Measurements from ENCODE around the gene CCHCR1.

The CCHCR1 gene

GRCh38 chr6:31096656-31097055 is 60.9 kb downstream of the CCHCR1 start:
- FAIRE-seq = no peak

DNA sequence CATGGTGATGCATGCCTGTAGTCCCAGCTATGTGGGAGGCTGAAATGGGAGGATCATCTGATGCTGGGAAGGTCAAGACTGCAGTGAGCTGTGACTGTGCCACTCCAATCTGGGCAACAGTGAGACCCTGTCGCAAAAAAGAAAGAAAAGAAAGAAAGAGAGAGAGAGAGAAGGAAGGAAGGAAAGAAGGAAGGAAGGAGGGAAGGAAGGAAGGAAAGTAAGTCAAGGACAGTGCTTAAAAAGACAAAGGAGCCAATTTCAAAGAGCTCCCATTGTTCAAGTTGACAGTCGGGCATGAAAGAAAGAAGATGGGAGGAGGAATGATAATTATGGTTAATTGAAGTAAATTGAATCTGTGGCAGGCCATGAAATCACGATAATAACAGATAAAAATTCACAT is 61.4 kb downstream of the CCHCR1 start:
- FAIRE-seq = no peak

- FAIRE-seq = no peak
These were observed 63.2 kb downstream of the CCHCR1 start for GRCh38 chr6:31094389-31094881.

- no peak for FAIRE-seq
These were observed 64.7 kb downstream of the CCHCR1 start for GRCh38 chr6:31092769-31093505.

All from endometrium (tissue), 2 donors.